ENCODE results near the gene PDE4B.

PDE4B gene

GRCh38 chr1:66269222-66269621 lies 476.5 kb downstream of the PDE4B start:
- no peak overlapping the region for H3K9ac ChIP-seq (ENCODE audit: low read length in 5 of 5)

GRCh38 chr1:66270119-66270812 lies 477.6 kb downstream of the PDE4B start:
- peaks cover 5 to 32% (median 25%) of the 10 kb centered on the region in 5 donors for H3K4me1 ChIP-seq (ENCODE audit: control insufficient read depth in 5 of 5, insufficient read depth in 5 of 5, low read length in 5 of 5)
- no peaks in the 10 kb centered on the region for H3K27me3 ChIP-seq (ENCODE audit: control insufficient read depth in 5 of 5, insufficient read depth in 4 of 5, low read length in 5 of 5)
- no peak overlapping the region for H3K9ac ChIP-seq (ENCODE audit: low read length in 5 of 5)
- H3K9me3 ChIP-seq (ENCODE audit: control insufficient read depth in 5 of 5, low read length in 5 of 5): no peaks in the 10 kb centered on the region
- H3K36me3 ChIP-seq (ENCODE audit: control insufficient read depth in 5 of 5, insufficient read depth in 5 of 5, low read length in 5 of 5): no peaks in the 10 kb centered on the region
- peak overlapping the region; percentile 48 for H3K27ac ChIP-seq (ENCODE audit: low read depth, low read length)
- H3K4me3 ChIP-seq (ENCODE audit: low read depth in 1 of 5, low read length in 5 of 5): no peak overlapping the region

More at GRCh38 chr1:66269222-66269621, 476.5 kb downstream of the PDE4B start:
- H3K9me3 ChIP-seq (ENCODE audit: control insufficient read depth in 5 of 5, low read length in 5 of 5): no peaks in the 10 kb centered on the region
- peaks cover 5 to 29% (median 25%) of the 10 kb centered on the region in 5 donors for H3K4me1 ChIP-seq (ENCODE audit: control insufficient read depth in 5 of 5, insufficient read depth in 5 of 5, low read length in 5 of 5)
- H3K27ac ChIP-seq (ENCODE audit: low read depth, low read length): no peak overlapping the region
- H3K27me3 ChIP-seq (ENCODE audit: control insufficient read depth in 5 of 5, insufficient read depth in 4 of 5, low read length in 5 of 5): no peaks in the 10 kb centered on the region
- H3K4me3 ChIP-seq (ENCODE audit: low read depth in 1 of 5, low read length in 5 of 5): no peak overlapping the region
- H3K36me3 ChIP-seq (ENCODE audit: control insufficient read depth in 5 of 5, insufficient read depth in 5 of 5, low read length in 5 of 5): no peaks in the 10 kb centered on the region

- Histone ChIP-seq H3K27ac (ENCODE audit: low read depth, low read length) (peak overlapping the region; percentile 12), H3K9me3 (ENCODE audit: control insufficient read depth in 5 of 5, low read length in 5 of 5) (no peaks in the 10 kb centered on the region), H3K4me3 (ENCODE audit: low read depth in 1 of 5, low read length in 5 of 5) (peak overlapping the region in 3 of 5 donors; percentile 1 to 35 (median 19)), H3K27me3 (ENCODE audit: control insufficient read depth in 5 of 5, insufficient read depth in 4 of 5, low read length in 5 of 5) (no peaks in the 10 kb centered on the region), H3K36me3 (ENCODE audit: control insufficient read depth in 5 of 5, insufficient read depth in 5 of 5, low read length in 5 of 5) (no peaks in the 10 kb centered on the region), H3K9ac (ENCODE audit: low read length in 5 of 5) (peak overlapping the region in 1 of 5 donors; percentile 12), H3K4me1 (ENCODE audit: control insufficient read depth in 5 of 5, insufficient read depth in 5 of 5, low read length in 5 of 5) (peaks cover 5 to 37% (median 25%) of the 10 kb centered on the region in 5 donors)
Observed at GRCh38 chr1:66271216-66271903, 478.7 kb downstream of the PDE4B start.

GRCh38 chr1:66271904-66272254 lies 479.2 kb downstream of the PDE4B start:
- Histone ChIP-seq H3K9ac (ENCODE audit: low read length in 5 of 5) (peak overlapping the region in 2 of 5 donors; percentile 12 to 39), H3K27ac (ENCODE audit: low read depth, low read length) (peak overlapping the region; percentile 12), H3K9me3 (ENCODE audit: control insufficient read depth in 5 of 5, low read length in 5 of 5) (no peaks in the 10 kb centered on the region), H3K4me3 (ENCODE audit: low read depth in 1 of 5, low read length in 5 of 5) (peak overlapping the region in 2 of 5 donors; percentile 19 to 35), H3K4me1 (ENCODE audit: control insufficient read depth in 5 of 5, insufficient read depth in 5 of 5, low read length in 5 of 5) (peaks cover 5 to 40% (median 25%) of the 10 kb centered on the region in 5 donors), H3K36me3 (ENCODE audit: control insufficient read depth in 5 of 5, insufficient read depth in 5 of 5, low read length in 5 of 5) (no peaks in the 10 kb centered on the region), H3K27me3 (ENCODE audit: control insufficient read depth in 5 of 5, insufficient read depth in 4 of 5, low read length in 5 of 5) (no peaks in the 10 kb centered on the region)

- Histone ChIP-seq H3K27ac (ENCODE audit: low read depth, low read length) (no peak overlapping the region), H3K27me3 (ENCODE audit: control insufficient read depth in 5 of 5, insufficient read depth in 4 of 5, low read length in 5 of 5) (no peaks in the 10 kb centered on the region), H3K9me3 (ENCODE audit: control insufficient read depth in 5 of 5, low read length in 5 of 5) (no peaks in the 10 kb centered on the region), H3K4me3 (ENCODE audit: low read depth in 1 of 5, low read length in 5 of 5) (no peak overlapping the region), H3K36me3 (ENCODE audit: control insufficient read depth in 5 of 5, insufficient read depth in 5 of 5, low read length in 5 of 5) (no peaks in the 10 kb centered on the region), H3K9ac (ENCODE audit: low read length in 5 of 5) (no peak overlapping the region), H3K4me1 (ENCODE audit: control insufficient read depth in 5 of 5, insufficient read depth in 5 of 5, low read length in 5 of 5) (peaks cover 5 to 40% (median 25%) of the 10 kb centered on the region in 5 donors)
Observed at GRCh38 chr1:66273656-66274055, 481.0 kb downstream of the PDE4B start.

- H3K36me3 ChIP-seq (ENCODE audit: control insufficient read depth in 5 of 5, insufficient read depth in 5 of 5, low read length in 5 of 5): no peaks in the 10 kb centered on the region
- no peak overlapping the region for H3K27ac ChIP-seq (ENCODE audit: low read depth, low read length)
- H3K4me3 ChIP-seq (ENCODE audit: low read depth in 1 of 5, low read length in 5 of 5): no peak overlapping the region
- H3K9me3 ChIP-seq (ENCODE audit: control insufficient read depth in 5 of 5, low read length in 5 of 5): no peaks in the 10 kb centered on the region
- H3K27me3 ChIP-seq (ENCODE audit: control insufficient read depth in 5 of 5, insufficient read depth in 4 of 5, low read length in 5 of 5): no peaks in the 10 kb centered on the region
- no peak overlapping the region for H3K9ac ChIP-seq (ENCODE audit: low read length in 5 of 5)
- peaks cover 5 to 40% (median 25%) of the 10 kb centered on the region in 5 donors for H3K4me1 ChIP-seq (ENCODE audit: control insufficient read depth in 5 of 5, insufficient read depth in 5 of 5, low read length in 5 of 5)
Observed at GRCh38 chr1:66274634-66275033, 481.9 kb downstream of the PDE4B start.

GRCh38 chr1:66275083-66275482 lies 482.4 kb downstream of the PDE4B start:
- Histone ChIP-seq H3K4me1 (ENCODE audit: control insufficient read depth in 5 of 5, insufficient read depth in 5 of 5, low read length in 5 of 5) (peaks cover 5 to 40% (median 23%) of the 10 kb centered on the region in 5 donors), H3K27me3 (ENCODE audit: control insufficient read depth in 5 of 5, insufficient read depth in 4 of 5, low read length in 5 of 5) (no peaks in the 10 kb centered on the region), H3K27ac (ENCODE audit: low read depth, low read length) (no peak overlapping the region), H3K36me3 (ENCODE audit: control insufficient read depth in 5 of 5, insufficient read depth in 5 of 5, low read length in 5 of 5) (no peaks in the 10 kb centered on the region), H3K4me3 (ENCODE audit: low read depth in 1 of 5, low read length in 5 of 5) (no peak overlapping the region), H3K9ac (ENCODE audit: low read length in 5 of 5) (no peak overlapping the region), H3K9me3 (ENCODE audit: control insufficient read depth in 5 of 5, low read length in 5 of 5) (no peaks in the 10 kb centered on the region)

- Histone ChIP-seq H3K4me1 (ENCODE audit: control insufficient read depth in 5 of 5, insufficient read depth in 5 of 5, low read length in 5 of 5) (peaks cover 5 to 36% (median 18%) of the 10 kb centered on the region in 5 donors), H3K9me3 (ENCODE audit: control insufficient read depth in 5 of 5, low read length in 5 of 5) (no peaks in the 10 kb centered on the region), H3K27ac (ENCODE audit: low read depth, low read length) (no peak overlapping the region), H3K36me3 (ENCODE audit: control insufficient read depth in 5 of 5, insufficient read depth in 5 of 5, low read length in 5 of 5) (no peaks in the 10 kb centered on the region), H3K27me3 (ENCODE audit: control insufficient read depth in 5 of 5, insufficient read depth in 4 of 5, low read length in 5 of 5) (no peaks in the 10 kb centered on the region), H3K4me3 (ENCODE audit: low read depth in 1 of 5, low read length in 5 of 5) (no peak overlapping the region), H3K9ac (ENCODE audit: low read length in 5 of 5) (no peak overlapping the region)
Observed at GRCh38 chr1:66275601-66276023, 482.9 kb downstream of the PDE4B start.

GRCh38 chr1:66276218-66276617 lies 483.5 kb downstream of the PDE4B start:
- H3K4me3 ChIP-seq (ENCODE audit: low read depth in 1 of 5, low read length in 5 of 5): no peak overlapping the region
- no peaks in the 10 kb centered on the region for H3K36me3 ChIP-seq (ENCODE audit: control insufficient read depth in 5 of 5, insufficient read depth in 5 of 5, low read length in 5 of 5)
- H3K4me1 ChIP-seq (ENCODE audit: control insufficient read depth in 5 of 5, insufficient read depth in 5 of 5, low read length in 5 of 5): peaks cover 5 to 31% (median 13%) of the 10 kb centered on the region in 5 donors
- no peak overlapping the region for H3K27ac ChIP-seq (ENCODE audit: low read depth, low read length)
- H3K9ac ChIP-seq (ENCODE audit: low read length in 5 of 5): no peak overlapping the region
- no peaks in the 10 kb centered on the region for H3K27me3 ChIP-seq (ENCODE audit: control insufficient read depth in 5 of 5, insufficient read depth in 4 of 5, low read length in 5 of 5)
- no peaks in the 10 kb centered on the region for H3K9me3 ChIP-seq (ENCODE audit: control insufficient read depth in 5 of 5, low read length in 5 of 5)

GRCh38 chr1:66278260-66279021 lies 485.7 kb downstream of the PDE4B start:
- Histone ChIP-seq H3K27ac (ENCODE audit: low read depth, low read length) (no peak overlapping the region), H3K9ac (ENCODE audit: low read length in 5 of 5) (no peak overlapping the region), H3K36me3 (ENCODE audit: control insufficient read depth in 5 of 5, insufficient read depth in 5 of 5, low read length in 5 of 5) (no peaks in the 10 kb centered on the region), H3K4me3 (ENCODE audit: low read depth in 1 of 5, low read length in 5 of 5) (no peak overlapping the region), H3K9me3 (ENCODE audit: control insufficient read depth in 5 of 5, low read length in 5 of 5) (no peaks in the 10 kb centered on the region), H3K4me1 (ENCODE audit: control insufficient read depth in 5 of 5, insufficient read depth in 5 of 5, low read length in 5 of 5) (peaks cover 0 to 19% (median 0%) of the 10 kb centered on the region in 5 donors), H3K27me3 (ENCODE audit: control insufficient read depth in 5 of 5, insufficient read depth in 4 of 5, low read length in 5 of 5) (no peaks in the 10 kb centered on the region)
